HG03520 (cell line): ENCODE measurements around the gene STARD13.
A peak's percentile ranks its signal among the peaks of the same experiment; 100 is the strongest.

Experiments
- ATAC-seq: cut with Tn5 transposase; IDR thresholded peaks from one replicate; pipeline ENCODE4 v1.9.1; 2021; ENCODE audit warnings: mild to moderate bottlenecking, moderate library complexity; ENCODE audit not compliant: unreplicated experiment

STARD13 gene

DNA sequence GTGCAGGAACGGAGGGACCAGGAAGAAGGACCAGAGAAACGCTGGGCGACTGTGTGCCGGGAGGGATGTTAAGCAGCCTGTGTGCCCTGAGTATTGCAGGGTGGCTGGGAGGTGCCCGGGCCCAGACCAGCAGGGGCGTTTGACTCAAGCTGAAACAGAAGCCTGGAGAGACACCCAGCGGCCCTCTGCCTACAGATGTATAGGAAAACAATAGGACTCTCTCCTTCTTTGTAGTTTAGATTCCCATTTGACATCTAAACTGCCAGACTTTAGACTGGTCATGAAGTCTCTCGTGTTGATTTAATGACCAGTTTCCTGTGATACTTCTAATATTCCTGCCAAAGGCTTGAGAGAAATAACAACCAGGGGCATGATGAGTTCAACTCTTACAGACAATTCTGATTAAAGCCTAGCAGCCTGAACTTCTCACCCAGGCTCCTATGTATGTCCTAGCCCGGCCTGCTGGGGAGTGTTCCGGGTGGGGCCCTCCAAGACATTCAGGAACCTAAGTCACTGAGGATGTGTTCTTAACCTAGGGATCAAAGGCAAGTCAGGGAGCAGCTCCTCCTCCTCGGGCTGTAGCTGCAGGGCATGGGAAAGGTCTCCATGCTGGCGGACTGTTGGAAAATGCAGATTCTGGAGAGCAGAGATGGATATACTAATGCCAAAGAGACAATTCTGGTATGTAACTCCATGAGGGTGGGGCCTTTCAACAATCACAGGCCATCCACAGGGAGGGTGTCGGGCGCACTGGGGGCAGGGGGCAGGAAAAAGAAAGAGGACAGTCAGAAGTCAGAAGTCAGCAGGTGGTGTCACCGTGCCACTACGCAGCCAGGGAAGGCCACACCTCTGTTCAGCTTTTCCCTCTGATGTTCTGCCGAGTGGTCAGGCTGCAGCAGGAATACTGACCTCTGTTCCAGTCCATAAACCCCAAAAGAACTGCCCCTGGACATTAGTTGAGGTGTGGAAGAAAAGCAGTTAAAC, 131.8 kb downstream of the STARD13 start:
- ATAC-seq, result no peak

DNA sequence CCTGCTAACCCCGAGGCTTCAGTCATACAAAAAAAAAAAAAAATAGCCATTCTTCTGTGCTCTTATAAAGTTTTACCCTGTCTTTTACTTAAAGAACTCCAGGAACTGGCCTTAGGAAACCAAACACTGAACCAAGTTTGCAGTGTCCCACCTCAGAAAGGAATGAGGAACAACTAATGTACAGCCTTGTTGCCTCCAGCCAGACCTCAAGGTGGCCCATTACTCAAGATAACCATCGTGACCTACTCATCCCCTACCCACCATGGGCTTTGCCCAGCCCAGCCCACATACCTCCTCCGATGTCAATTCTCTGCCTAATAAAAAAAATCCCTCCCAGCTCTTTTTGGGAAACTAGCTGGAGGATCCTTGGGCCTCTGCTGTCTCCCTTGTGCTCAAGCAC, 133.2 kb downstream of the STARD13 start:
- ATAC-seq, result no peak

- ATAC-seq, result no peak
These were observed 134.9 kb downstream of the STARD13 start for GRCh38 chr13:33150662-33151061.

GRCh38 chr13:33150126-33150525, 135.4 kb downstream of the STARD13 start:
- no peak for ATAC-seq

DNA sequence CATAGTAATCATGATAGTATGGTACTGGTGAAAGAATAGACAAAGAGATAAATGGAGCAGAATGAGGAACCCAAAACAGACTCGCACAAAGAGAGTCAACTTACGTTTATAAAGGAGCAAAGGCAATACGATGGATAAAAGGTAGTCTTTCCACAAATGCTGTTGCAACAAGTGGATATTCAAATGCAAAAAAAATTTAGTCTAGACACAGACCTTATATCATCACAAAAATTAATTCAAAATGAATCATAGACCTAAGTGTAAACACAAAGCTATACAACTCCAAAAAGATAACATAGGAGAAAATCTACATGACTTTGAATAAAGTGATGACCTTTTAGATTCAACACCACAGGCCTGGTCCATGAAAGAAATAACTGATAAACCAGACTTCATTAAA, 137.7 kb downstream of the STARD13 start:
- ATAC-seq, result no peak

GRCh38 chr13:33146843-33147611, 138.5 kb downstream of the STARD13 start:
- ATAC-seq, result peak; percentile 79

GRCh38 chr13:33145667-33146066, 139.9 kb downstream of the STARD13 start:
- ATAC-seq, result no peak

- ATAC-seq, result no peak
These were observed 141.2 kb downstream of the STARD13 start for GRCh38 chr13:33144358-33144784.

GRCh38 chr13:33139780-33140535, 145.6 kb downstream of the STARD13 start:
- ATAC-seq, result no peak

DNA sequence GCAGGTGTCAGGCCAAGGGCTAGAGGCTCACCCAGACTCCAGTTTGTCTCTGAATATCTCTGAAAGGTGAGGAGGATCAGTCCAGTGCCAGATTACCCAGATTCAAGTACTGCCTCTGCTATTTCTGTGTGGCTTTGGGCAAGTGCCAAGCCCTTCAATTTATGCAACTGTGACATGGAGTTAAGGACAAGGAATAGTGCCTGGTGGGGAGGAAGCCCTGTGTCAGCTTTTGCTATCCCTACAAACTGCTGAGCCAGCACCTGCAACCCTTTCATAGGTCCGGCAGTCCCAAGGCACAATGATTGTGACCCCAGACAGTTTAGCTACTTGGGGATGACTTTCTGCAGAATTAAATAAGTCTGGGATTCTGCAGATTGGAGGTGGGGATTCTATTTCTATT, 146.4 kb downstream of the STARD13 start:
- ATAC-seq, result no peak

DNA sequence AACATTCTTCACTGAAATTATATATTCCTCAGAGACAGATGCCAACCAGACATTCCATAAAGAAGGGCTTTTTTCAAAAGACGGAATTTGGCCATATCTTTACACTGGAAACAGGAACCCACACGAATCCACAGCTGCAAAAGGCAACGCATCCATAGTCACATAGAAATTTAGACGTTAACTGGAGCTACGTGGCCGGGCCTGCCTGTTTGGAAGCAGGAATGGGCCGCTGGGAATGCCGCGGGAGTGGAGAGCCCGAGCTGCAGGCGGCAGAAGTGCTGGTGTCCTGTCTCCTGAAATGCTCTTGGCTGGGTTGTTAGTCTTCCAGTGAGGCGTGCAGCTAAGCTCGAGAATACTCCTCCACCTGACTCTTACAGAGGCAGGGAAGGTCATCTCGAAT, 147.1 kb downstream of the STARD13 start:
- ATAC-seq, result no peak

DNA sequence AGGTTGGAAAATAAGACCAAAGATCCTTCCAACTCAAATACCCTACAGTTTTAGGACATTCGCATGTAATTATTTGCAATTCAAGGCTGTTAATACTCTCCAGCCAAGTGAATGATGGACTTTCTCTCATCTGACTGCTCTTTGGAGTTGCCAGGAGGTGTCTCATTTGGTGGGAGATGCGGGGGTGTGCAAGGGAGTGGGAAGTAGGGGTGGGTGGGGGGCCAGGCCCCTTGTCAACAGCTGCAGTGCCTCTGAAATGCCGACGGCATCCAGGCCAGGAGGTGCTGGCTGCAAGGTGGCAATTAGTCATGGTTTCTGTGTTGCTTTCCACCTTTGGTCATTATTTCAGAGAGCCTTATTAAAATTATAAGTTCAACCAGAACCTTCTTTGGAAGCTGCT, 147.8 kb downstream of the STARD13 start:
- ATAC-seq, result no peak

GRCh38 chr13:33135097-33135496, 150.5 kb downstream of the STARD13 start:
- no peak for ATAC-seq

GRCh38 chr13:33134213-33134612, 151.3 kb downstream of the STARD13 start:
- ATAC-seq, result no peak

- no peak for ATAC-seq
These were observed 152.7 kb downstream of the STARD13 start for GRCh38 chr13:33132644-33133440.

DNA sequence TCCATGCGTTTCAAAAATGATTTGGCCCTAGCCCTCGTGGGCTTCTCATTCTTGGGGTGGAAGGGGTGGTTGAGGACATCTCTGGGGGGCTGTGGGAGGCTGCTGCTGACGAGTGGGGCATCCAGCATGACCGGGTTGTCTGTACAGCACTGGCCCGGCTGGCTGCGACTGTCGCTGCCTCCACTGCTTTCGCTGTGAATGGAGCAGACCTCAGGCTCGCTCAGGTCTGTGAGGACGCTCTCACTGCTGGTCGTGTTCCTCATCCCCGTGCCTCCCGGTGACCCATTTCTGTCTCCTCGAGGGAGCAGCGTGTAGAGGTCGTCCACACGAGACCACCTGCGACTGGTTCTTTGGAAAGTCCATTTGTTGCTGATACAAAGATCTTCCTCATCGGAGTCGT, 155.7 kb downstream of the STARD13 start:
- no peak for ATAC-seq

GRCh38 chr13:33129094-33129832, 156.3 kb downstream of the STARD13 start:
- no peak for ATAC-seq

- no peak for ATAC-seq
These were observed 157.4 kb downstream of the STARD13 start for GRCh38 chr13:33128134-33128533.

GRCh38 chr13:33127009-33127551, 158.5 kb downstream of the STARD13 start:
- no peak for ATAC-seq
